GM19023 (cell line): Measurements from ENCODE around the gene PSRC1.

ENCODE experiments used
- ATAC-seq: cut with Tn5 transposase; IDR thresholded peaks from one replicate; pipeline ENCODE4 v1.9.1; 2021; ENCODE audit warnings: mild to moderate bottlenecking, moderate library complexity; ENCODE audit not compliant: unreplicated experiment

PSRC1 gene

DNA sequence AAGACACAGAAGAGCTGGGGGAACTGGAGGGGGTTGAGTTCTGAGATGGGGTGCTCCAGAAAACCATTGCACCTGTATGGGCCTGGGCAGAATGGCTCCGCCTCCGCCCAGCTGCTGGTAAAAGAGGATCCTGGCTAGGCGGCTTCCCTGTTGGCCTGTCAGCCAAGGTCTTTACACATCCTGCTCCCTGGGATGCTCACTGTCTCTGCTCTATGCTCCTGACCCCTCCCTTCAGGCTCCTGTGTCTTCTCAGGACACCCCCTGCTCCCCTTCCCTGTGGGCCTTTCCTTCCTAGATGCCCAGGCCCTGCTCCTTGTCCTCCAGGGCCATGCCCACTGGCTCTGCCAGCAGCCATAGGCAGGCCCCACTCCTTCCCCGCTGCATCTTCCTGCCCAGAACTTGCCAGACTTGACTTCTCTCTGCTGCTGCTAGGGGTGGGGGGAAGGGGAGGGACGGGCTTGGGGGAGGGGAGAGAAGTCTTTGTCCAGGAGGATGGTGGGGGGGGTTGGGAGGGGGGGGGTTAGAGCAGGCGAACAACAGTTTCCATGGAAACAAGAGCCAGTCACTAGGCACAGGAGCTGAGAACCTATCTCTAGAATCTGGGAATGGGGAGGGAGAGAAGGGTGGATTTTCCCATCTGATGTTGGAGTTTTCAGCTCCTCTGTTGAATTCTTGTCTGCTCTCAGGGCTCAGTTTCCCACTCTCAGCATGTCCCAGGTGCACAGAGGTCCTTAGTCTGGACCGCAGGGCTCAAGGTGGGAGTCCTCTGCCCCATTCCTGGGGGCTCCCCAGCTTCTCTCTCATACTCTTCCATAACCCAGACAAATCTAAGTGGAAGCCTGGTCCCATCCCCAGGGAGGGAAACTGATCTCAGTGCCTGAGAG, 23.0 kb downstream of the PSRC1 start:
- no peak for ATAC-seq

DNA sequence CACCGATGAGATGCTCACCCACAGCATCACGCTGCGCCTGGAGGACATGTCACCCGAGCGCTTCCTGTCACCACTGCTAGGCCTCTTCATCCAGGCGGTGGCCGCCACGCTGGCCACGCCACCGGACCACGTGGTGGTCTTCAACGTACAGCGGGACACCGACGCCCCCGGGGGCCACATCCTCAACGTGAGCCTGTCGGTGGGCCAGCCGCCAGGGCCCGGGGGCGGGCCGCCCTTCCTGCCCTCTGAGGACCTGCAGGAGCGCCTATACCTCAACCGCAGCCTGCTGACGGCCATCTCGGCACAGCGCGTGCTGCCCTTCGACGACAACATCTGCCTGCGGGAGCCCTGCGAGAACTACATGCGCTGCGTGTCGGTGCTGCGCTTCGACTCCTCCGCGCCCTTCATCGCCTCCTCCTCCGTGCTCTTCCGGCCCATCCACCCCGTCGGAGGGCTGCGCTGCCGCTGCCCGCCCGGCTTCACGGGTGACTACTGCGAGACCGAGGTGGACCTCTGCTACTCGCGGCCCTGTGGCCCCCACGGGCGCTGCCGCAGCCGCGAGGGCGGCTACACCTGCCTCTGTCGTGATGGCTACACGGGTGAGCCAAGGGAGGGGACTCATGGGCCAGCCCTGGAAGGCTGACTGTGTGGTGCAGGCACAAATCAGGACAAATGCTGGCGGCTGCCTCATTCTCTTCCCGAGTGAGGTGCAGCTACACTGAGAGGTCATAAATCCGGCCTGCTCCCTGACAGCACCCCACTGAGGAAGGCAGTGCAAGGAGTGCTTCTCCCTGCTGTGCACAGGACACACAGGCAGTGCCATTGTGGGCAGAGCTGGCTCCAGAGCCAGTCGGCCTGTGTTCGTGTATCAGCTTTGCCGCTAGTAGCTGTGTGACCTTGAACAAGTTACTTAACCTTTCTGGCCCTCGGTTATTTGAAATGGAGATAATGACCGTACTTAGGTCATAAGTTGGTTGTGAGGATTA, 24.2 kb downstream of the PSRC1 start:
- no peak for ATAC-seq

DNA sequence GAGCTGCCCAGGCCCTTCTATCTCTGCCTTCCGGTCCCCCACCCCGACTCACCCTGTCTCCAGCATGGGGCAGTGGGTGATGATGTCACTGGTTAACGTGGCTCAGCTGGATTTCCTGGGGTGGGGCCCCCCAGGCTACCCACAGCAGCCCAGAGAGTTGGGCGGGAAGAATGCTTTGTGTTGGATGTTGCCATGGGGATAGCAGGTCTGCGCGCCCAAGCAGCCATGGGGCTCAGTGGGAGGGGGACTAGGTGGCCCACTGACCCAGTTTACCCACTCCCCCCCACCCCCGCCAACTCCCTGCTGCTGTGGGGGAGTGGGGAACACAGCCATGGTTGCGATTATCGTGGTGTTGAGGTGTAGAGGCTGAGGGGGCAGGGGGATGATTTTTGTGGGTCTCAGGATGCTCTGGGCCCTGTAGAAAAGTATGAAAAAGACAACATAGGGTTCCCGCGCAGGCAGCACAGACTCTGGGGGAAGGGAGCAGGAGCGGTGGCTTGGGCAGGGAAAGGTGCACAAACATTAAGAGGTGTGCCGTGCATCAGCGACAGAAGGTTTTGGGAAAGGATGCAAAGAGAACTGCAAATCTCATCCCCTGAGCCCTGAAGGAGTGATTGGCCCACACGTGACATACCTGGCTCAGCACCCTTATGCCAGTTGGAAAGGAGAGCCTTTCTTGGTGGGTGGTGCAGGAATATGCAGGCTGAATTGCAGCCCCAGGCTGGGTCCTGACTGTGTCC, 25.1 kb downstream of the PSRC1 start:
- no peak for ATAC-seq

- no peak for ATAC-seq
Observed at GRCh38 chr1:109256971-109257681, 25.8 kb downstream of the PSRC1 start.

GRCh38 chr1:109256085-109256484, 26.9 kb downstream of the PSRC1 start:
- no peak for ATAC-seq

DNA sequence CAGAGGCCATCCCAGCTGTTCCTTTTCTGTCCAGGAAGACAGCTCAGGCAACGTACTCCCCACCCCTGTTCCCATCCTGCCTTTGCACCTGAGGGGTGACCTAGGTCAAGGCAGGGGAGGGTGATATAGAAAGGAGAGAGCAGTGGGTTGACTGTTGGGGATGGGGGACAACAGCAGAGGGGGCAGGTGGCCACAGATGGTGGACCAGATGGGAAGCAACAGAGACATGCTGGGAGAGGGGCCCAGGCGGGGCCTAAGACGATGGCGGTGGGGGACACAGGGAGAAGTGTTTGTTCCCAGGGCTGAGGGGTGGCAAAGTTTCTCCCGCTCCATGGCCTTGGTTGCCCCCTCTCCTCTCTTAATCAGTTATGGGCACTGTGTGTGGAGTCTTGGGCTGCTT, 27.3 kb downstream of the PSRC1 start:
- no peak for ATAC-seq

GRCh38 chr1:109255097-109255651, 27.8 kb downstream of the PSRC1 start:
- ATAC-seq = no peak

DNA sequence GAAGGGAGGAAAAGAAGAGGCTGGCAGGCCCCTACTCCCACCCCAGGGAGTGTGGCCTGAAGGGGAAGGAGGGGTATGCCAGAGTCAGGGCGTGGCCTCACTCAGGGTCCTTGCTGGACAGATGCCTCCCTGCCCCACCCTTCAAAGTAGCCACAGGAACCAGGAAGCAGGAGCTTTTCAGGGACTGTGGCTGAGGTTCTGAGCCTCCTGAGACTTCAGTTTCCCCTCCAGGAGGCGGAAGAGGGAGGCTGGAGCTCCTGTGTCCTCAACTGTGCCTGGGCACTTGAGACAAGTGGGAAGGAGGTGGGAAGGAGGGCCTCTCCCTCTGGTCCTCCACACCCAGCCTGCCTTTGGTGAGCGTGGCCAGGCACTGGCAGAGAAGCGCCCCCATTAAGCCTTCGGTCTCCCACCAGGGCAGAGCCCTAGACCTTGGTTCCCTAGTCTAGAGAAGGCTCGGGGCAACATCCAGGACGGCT, 28.3 kb downstream of the PSRC1 start:
- no peak for ATAC-seq

DNA sequence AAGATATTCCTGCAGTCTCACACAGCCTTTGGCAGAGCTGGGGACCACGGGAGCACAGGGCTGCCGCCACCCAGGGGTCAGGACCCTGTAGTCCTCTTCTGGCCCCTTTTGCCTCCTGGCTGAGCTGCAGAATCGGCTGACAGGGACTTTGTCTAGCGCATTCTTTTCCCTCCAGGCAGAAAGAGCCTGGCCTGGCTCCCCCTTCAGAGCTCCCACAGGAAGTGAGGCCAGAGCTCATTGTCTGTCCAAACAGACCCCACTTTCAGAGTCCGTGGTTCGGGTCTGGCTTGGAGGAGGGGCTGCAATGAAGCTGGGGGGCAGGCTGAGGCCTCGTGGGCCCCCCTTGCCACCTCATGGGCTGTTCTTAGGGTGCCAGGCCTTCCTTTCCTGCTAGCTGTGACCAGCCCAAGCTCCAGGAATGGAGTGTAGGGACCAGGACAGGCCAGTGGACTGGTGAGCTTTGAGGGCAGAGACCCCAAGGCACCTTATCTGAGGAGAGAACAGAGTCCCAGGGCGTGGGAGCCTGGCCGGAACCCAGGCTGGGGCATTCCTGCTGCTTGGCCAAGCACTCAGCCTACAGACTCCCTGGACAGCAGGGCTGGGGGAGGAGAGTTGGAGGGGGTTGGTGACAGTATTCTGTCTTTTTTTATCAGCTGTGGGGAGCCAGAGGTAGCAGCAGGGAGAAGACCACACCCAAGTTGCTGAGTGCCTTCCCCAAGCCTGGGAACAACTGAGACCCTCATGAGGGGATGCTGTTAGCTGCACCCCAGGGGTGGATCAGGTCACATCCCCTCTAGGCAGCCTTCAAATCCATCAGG, 28.9 kb downstream of the PSRC1 start:
- ATAC-seq = no peak

GRCh38 chr1:109252893-109253802, 29.8 kb downstream of the PSRC1 start:
- ATAC-seq = no peak

DNA sequence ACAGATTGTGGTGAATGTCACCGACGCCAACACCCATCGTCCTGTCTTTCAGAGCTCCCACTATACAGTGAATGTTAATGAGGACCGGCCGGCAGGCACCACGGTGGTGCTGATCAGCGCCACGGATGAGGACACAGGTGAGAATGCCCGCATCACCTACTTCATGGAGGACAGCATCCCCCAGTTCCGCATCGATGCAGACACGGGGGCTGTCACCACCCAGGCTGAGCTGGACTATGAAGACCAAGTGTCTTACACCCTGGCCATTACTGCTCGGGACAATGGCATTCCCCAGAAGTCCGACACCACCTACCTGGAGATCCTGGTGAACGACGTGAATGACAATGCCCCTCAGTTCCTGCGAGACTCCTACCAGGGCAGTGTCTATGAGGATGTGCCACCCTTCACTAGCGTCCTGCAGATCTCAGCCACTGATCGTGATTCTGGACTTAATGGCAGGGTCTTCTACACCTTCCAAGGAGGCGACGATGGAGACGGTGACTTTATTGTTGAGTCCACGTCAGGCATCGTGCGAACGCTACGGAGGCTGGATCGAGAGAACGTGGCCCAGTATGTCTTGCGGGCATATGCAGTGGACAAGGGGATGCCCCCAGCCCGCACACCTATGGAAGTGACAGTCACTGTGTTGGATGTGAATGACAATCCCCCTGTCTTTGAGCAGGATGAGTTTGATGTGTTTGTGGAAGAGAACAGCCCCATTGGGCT, 30.6 kb downstream of the PSRC1 start:
- no peak for ATAC-seq

DNA sequence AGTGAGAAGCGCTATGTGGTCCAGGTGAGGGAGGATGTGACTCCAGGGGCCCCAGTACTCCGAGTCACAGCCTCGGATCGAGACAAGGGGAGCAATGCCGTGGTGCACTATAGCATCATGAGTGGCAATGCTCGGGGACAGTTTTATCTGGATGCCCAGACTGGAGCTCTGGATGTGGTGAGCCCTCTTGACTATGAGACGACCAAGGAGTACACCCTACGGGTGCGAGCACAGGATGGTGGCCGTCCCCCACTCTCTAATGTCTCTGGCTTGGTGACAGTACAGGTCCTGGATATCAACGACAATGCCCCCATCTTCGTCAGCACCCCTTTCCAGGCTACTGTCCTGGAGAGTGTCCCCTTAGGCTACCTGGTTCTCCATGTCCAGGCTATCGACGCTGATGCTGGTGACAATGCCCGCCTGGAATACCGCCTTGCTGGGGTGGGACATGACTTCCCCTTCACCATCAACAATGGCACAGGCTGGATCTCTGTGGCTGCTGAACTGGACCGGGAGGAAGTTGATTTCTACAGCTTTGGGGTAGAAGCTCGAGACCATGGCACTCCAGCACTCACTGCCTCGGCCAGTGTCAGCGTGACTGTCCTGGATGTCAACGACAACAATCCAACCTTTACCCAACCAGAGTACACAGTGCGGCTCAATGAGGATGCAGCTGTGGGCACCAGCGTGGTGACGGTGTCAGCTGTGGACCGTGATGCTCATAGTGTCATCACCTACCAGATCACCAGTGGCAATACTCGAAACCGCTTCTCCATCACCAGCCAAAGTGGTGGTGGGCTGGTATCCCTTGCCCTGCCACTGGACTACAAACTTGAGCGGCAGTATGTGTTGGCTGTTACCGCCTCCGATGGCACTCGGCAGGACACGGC, 31.4 kb downstream of the PSRC1 start:
- ATAC-seq = no peak

DNA sequence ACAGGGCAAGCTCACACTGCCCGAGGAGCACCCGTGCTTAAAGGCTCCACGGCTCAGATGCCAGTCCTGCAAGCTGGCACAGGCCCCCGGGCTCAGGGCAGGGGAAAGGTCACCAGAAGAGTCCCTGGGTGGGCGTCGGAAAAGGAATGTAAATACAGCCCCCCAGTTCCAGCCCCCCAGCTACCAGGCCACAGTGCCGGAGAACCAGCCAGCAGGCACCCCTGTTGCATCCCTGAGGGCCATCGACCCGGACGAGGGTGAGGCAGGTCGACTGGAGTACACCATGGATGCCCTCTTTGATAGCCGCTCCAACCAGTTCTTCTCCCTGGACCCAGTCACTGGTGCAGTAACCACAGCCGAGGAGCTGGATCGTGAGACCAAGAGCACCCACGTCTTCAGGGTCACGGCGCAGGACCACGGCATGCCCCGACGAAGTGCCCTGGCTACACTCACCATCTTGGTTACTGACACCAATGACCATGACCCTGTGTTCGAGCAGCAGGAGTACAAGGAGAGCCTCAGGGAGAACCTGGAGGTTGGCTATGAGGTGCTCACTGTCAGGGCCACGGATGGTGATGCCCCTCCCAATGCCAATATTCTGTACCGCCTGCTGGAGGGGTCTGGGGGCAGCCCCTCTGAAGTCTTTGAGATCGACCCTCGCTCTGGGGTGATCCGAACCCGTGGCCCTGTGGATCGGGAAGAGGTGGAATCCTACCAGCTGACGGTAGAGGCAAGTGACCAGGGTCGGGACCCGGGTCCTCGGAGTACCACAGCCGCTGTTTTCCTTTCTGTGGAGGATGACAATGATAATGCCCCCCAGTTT, 32.3 kb downstream of the PSRC1 start:
- no peak for ATAC-seq

DNA sequence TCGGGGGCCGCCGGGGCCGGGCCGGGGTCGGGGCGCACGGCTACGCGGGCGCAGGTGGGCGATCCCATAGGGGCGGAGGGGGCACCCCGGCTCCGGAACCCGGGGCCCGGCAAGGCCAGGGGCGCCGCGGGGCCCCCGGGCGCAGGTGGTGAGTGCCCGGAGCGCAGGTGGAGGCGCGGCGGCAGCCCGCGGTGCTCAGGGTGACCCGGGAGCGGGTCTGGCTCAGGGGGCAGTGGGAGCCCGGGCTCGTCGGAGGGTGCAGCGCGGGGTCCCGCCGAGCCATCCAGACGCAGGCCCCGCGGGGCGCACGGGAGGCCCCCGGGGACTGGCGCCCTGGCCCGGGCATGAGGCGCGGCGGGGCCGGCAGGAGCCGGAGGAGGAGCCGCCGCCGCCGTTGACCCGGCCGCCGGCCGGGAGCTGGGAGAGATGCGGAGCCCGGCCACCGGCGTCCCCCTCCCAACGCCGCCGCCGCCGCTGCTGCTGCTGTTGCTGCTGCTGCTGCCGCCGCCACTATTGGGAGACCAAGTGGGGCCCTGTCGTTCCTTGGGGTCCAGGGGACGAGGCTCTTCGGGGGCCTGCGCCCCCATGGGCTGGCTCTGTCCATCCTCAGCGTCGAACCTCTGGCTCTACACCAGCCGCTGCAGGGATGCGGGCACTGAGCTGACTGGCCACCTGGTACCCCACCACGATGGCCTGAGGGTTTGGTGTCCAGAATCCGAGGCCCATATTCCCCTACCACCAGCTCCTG, 33.1 kb downstream of the PSRC1 start:
- peak; percentile 32 for ATAC-seq
